GM12878 (cell line): ENCODE results near the gene RAB29.

Experiments used
- EP300 ChIP-seq, 2 experiments: fragments of 150-350 bp in 1 of 2; IDR thresholded peaks; 2 replicates each; pipeline ENCODE4 v1.6.1; 2011 to 2012; ENCODE audit warnings: low read depth in 2 of 2, low read length in 2 of 2, borderline replicate concordance in 1 of 2, improper control_type of control experiment in 1 of 2, inconsistent platforms in 1 of 2; ENCODE audit not compliant: control insufficient read depth in 1 of 2
- MEF2A ChIP-seq: IDR thresholded peaks from 2 replicates; pipeline ENCODE4 v1.6.1; 2011; ENCODE audit warnings: low read depth, mild to moderate bottlenecking, low read length, moderate library complexity; ENCODE audit not compliant: insufficient read depth
- POLR2A ChIP-seq: IDR thresholded peaks from 2 replicates; pipeline ENCODE4 v1.6.1; 2011; ENCODE audit warnings: low read depth, mild to moderate bottlenecking, low read length
- POLR2AphosphoS5 ChIP-seq: IDR thresholded peaks from 2 replicates; pipeline ENCODE4 v1.6.1; 2011; ENCODE audit warnings: mild to moderate bottlenecking, low read length, inconsistent platforms
- RAD51 ChIP-seq: fragments of 450-650 bp; IDR thresholded peaks from 2 replicates; pipeline ENCODE4 v1.6.1; 2016; ENCODE audit warnings: moderate library complexity, mild to moderate bottlenecking, inconsistent platforms
- REST ChIP-seq: IDR thresholded peaks from 2 replicates; pipeline ENCODE4 v1.6.1; 2012; ENCODE audit warnings: mild to moderate bottlenecking, low read depth, low read length
- SPI1 ChIP-seq: IDR thresholded peaks from 2 replicates; pipeline ENCODE4 v1.6.1; 2011; ENCODE audit warnings: low read depth, mild to moderate bottlenecking, low read length, moderate library complexity, borderline replicate concordance; ENCODE audit not compliant: insufficient read depth
- YY1 ChIP-seq: IDR thresholded peaks from 2 replicates; pipeline ENCODE4 v1.6.1; 2011; ENCODE audit warnings: low read depth, mild to moderate bottlenecking, low read length
- ZNF274 ChIP-seq: IDR thresholded peaks from one replicate; pipeline ENCODE4 v1.8.0; 2011; ENCODE audit not compliant: insufficient read length, insufficient read depth
- TF ChIP-seq, protein P1 (sequence below): IDR thresholded peaks from 2 replicates; pipeline ENCODE4 v1.6.1; 2011; ENCODE audit warnings: low read depth, mild to moderate bottlenecking, low read length, moderate library complexity, borderline replicate concordance; ENCODE audit errors: extremely low read depth
- TF ChIP-seq, protein P2 (sequence below): IDR thresholded peaks from 2 replicates; pipeline ENCODE4 v1.6.1; 2012; ENCODE audit warnings: low read depth, low read length, improper control_type of control experiment
- TF ChIP-seq, protein P3 (sequence below): fragments of 450-650 bp; formaldehyde crosslinking; IDR thresholded peaks from 2 replicates; pipeline ENCODE4 v1.4.0; 2020; ENCODE audit warnings: mild to moderate bottlenecking, moderate library complexity

GRCh38 chr1:205743977-205744376 lies 31.3 kb downstream of the RAB29 start:
- TF ChIP-seq, protein P1, sequence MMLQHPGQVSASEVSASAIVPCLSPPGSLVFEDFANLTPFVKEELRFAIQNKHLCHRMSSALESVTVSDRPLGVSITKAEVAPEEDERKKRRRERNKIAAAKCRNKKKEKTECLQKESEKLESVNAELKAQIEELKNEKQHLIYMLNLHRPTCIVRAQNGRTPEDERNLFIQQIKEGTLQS, result no peak
- TF ChIP-seq YY1 (no peak), REST (no peak), SPI1 (no peak), MEF2A (no peak), POLR2AphosphoS5 (no peak), RAD51 (no peak), EP300 (IDR thresholded peaks at IDR 0.05; ENCODE audit: borderline replicate concordance in 1 of 2, control insufficient read depth in 1 of 2, low read depth in 2 of 2, low read length in 2 of 2) (no peak), POLR2A (no peak), ZNF274 (no peak)
- TF ChIP-seq, protein P2, sequence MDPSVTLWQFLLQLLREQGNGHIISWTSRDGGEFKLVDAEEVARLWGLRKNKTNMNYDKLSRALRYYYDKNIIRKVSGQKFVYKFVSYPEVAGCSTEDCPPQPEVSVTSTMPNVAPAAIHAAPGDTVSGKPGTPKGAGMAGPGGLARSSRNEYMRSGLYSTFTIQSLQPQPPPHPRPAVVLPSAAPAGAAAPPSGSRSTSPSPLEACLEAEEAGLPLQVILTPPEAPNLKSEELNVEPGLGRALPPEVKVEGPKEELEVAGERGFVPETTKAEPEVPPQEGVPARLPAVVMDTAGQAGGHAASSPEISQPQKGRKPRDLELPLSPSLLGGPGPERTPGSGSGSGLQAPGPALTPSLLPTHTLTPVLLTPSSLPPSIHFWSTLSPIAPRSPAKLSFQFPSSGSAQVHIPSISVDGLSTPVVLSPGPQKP, result no peak
- TF ChIP-seq, protein P3, sequence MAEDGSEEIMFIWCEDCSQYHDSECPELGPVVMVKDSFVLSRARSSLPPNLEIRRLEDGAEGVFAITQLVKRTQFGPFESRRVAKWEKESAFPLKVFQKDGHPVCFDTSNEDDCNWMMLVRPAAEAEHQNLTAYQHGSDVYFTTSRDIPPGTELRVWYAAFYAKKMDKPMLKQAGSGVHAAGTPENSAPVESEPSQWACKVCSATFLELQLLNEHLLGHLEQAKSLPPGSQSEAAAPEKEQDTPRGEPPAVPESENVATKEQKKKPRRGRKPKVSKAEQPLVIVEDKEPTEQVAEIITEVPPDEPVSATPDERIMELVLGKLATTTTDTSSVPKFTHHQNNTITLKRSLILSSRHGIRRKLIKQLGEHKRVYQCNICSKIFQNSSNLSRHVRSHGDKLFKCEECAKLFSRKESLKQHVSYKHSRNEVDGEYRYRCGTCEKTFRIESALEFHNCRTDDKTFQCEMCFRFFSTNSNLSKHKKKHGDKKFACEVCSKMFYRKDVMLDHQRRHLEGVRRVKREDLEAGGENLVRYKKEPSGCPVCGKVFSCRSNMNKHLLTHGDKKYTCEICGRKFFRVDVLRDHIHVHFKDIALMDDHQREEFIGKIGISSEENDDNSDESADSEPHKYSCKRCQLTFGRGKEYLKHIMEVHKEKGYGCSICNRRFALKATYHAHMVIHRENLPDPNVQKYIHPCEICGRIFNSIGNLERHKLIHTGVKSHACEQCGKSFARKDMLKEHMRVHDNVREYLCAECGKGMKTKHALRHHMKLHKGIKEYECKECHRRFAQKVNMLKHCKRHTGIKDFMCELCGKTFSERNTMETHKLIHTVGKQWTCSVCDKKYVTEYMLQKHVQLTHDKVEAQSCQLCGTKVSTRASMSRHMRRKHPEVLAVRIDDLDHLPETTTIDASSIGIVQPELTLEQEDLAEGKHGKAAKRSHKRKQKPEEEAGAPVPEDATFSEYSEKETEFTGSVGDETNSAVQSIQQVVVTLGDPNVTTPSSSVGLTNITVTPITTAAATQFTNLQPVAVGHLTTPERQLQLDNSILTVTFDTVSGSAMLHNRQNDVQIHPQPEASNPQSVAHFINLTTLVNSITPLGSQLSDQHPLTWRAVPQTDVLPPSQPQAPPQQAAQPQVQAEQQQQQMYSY (CRISPR knock-in tag), result no peak
